Astrocyte (in vitro differentiated cells and primary cell): ENCODE results near the gene MRPL53. TPM values are rescaled to one million over a fixed set of nuclear protein-coding genes. Genes with fewer than 3 reads are reported as not detected.

Experiments
- DNase-seq: peaks from one replicate; pipeline ENCODE4 v3.0.0-alpha.2; 2010; ENCODE audit warnings: low read depth
- FAIRE-seq: peaks from 2 replicates; lab custom pipeline; 2011; peaks lifted over from hg19 to GRCh38; lab: Jason Lieb, UNC
- H2AFZ ChIP-seq: 2 replicates; pipeline ENCODE4 v1.6.0; 2012; ENCODE audit warnings: low read depth, low read length, inconsistent platforms
- H3K27ac ChIP-seq: 2 replicates; pipeline ENCODE4 v1.5.1; 2011; ENCODE audit warnings: low read depth, low read length, inconsistent platforms
- H3K27me3 ChIP-seq: 2 replicates; pipeline ENCODE4 v1.6.0; 2011; ENCODE audit warnings: low read length, inconsistent platforms; ENCODE audit not compliant: insufficient read depth
- H3K36me3 ChIP-seq: 2 replicates; pipeline ENCODE4 v1.5.1; 2011; ENCODE audit warnings: low read length, inconsistent platforms; ENCODE audit not compliant: insufficient read depth
- H3K4me1 ChIP-seq: 2 replicates; pipeline ENCODE4 v1.5.1; 2011; ENCODE audit warnings: low read length, inconsistent platforms; ENCODE audit not compliant: insufficient read depth
- H3K4me2 ChIP-seq: 2 replicates; pipeline ENCODE4 v1.6.0; 2012; ENCODE audit warnings: low read length, inconsistent platforms
- H3K4me3 ChIP-seq: 2 replicates; pipeline ENCODE4 v1.5.1; 2011; ENCODE audit warnings: low read depth, mild to moderate bottlenecking, low read length, inconsistent platforms; ENCODE audit not compliant: insufficient read depth
- H3K79me2 ChIP-seq: 2 replicates; pipeline ENCODE4 v1.6.0; 2012; ENCODE audit warnings: mild to moderate bottlenecking, low read length, inconsistent platforms; ENCODE audit not compliant: insufficient read depth
- H3K9ac ChIP-seq: 2 replicates; pipeline ENCODE4 v1.6.0; 2012; ENCODE audit warnings: mild to moderate bottlenecking, low read length, inconsistent platforms
- H3K9me3 ChIP-seq: 2 replicates; pipeline ENCODE4 v1.5.1; 2012; ENCODE audit warnings: low read depth, mild to moderate bottlenecking, low read length, inconsistent platforms; ENCODE audit not compliant: insufficient read depth
- H4K20me1 ChIP-seq: 2 replicates; pipeline ENCODE4 v1.6.0; 2012; ENCODE audit warnings: low read length, inconsistent platforms; ENCODE audit not compliant: insufficient read depth
- H3K27ac Mint-ChIP-seq: one replicate; pipeline ENCODE4 v1.8.0; 2021; ENCODE audit warnings: mild to moderate bottlenecking, mixed read lengths; ENCODE audit not compliant: unreplicated experiment
- H3K27me3 Mint-ChIP-seq: one replicate; pipeline ENCODE4 v1.8.0; 2021; ENCODE audit warnings: low read depth, mixed read lengths; ENCODE audit not compliant: unreplicated experiment
- H3K36me3 Mint-ChIP-seq: one replicate; pipeline ENCODE4 v1.8.0; 2021; ENCODE audit warnings: low read depth, mixed read lengths; ENCODE audit not compliant: unreplicated experiment
- H3K4me1 Mint-ChIP-seq: one replicate; pipeline ENCODE4 v1.8.0; 2021; ENCODE audit warnings: low read depth, mixed read lengths; ENCODE audit not compliant: unreplicated experiment
- H3K4me3 Mint-ChIP-seq: one replicate; pipeline ENCODE4 v1.8.0; 2021; ENCODE audit warnings: mild to moderate bottlenecking, moderate library complexity, mixed read lengths; ENCODE audit not compliant: unreplicated experiment
- H3K9me3 Mint-ChIP-seq: one replicate; pipeline ENCODE4 v1.8.0; 2021; ENCODE audit warnings: mild to moderate bottlenecking, mixed read lengths; ENCODE audit not compliant: unreplicated experiment
- EZH2 ChIP-seq: IDR thresholded peaks from 2 replicates; pipeline ENCODE4 v1.6.1; 2012; ENCODE audit warnings: mild to moderate bottlenecking, low read length, inconsistent platforms; ENCODE audit not compliant: insufficient read depth
- total RNA-seq: library from RNA; stranded (reverse); gene quantifications from 2 replicates; pipeline ENCODE4 v1.2.1, GENCODE V29; 2021
- TF ChIP-seq, protein P1 (sequence below): IDR thresholded peaks from 2 replicates; pipeline ENCODE4 v1.5.1; 2011; ENCODE audit warnings: low read depth, mild to moderate bottlenecking, inconsistent platforms, low read length, moderate library complexity; ENCODE audit not compliant: insufficient read depth

MRPL53 gene
- total RNA-seq, 1 donor from 2014 or later, result 50.6 TPM

GRCh38 chr2:74439803-74440377 is 32.6 kb downstream of the MRPL53 start:
- Histone ChIP-seq H3K36me3 (no peaks in the 10 kb centered on the region), H3K79me2 (peaks cover 30% of the 10 kb centered on the region), H3K9me3 (no peaks in the 10 kb centered on the region), H3K4me3 (peak overlapping the region; percentile 75), H3K4me2 (peak overlapping the region; percentile 96), H3K27me3 (peaks cover 10% of the 10 kb centered on the region), H3K4me1 (peaks cover 50% of the 10 kb centered on the region), H3K27ac (peak overlapping the region; percentile 27), H3K9ac (peak overlapping the region; percentile 81), H4K20me1 (peaks cover 36% of the 10 kb centered on the region), H2AFZ (peak overlapping the region; percentile 80)
- peaks cover 1% of the 10 kb centered on the region for H3K27me3 Mint-ChIP-seq
- H3K36me3 Mint-ChIP-seq, result peaks cover 6% of the 10 kb centered on the region
- TF ChIP-seq, protein P1, sequence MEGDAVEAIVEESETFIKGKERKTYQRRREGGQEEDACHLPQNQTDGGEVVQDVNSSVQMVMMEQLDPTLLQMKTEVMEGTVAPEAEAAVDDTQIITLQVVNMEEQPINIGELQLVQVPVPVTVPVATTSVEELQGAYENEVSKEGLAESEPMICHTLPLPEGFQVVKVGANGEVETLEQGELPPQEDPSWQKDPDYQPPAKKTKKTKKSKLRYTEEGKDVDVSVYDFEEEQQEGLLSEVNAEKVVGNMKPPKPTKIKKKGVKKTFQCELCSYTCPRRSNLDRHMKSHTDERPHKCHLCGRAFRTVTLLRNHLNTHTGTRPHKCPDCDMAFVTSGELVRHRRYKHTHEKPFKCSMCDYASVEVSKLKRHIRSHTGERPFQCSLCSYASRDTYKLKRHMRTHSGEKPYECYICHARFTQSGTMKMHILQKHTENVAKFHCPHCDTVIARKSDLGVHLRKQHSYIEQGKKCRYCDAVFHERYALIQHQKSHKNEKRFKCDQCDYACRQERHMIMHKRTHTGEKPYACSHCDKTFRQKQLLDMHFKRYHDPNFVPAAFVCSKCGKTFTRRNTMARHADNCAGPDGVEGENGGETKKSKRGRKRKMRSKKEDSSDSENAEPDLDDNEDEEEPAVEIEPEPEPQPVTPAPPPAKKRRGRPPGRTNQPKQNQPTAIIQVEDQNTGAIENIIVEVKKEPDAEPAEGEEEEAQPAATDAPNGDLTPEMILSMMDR, result no peak
- no peak for TF ChIP-seq EZH2
- peak overlapping the region; percentile 90 for H3K4me3 Mint-ChIP-seq
- H3K27ac Mint-ChIP-seq, result peak overlapping the region; percentile 88
- DNase-seq, result no peak
- H3K4me1 Mint-ChIP-seq, result peaks cover 30% of the 10 kb centered on the region
- no peaks in the 10 kb centered on the region for H3K9me3 Mint-ChIP-seq
- FAIRE-seq, result no peak

- Histone ChIP-seq H3K4me1 (peaks cover 46% of the 10 kb centered on the region), H3K4me3 (peak overlapping the region; percentile 75), H3K36me3 (no peaks in the 10 kb centered on the region), H3K9ac (peak overlapping the region; percentile 81), H3K79me2 (peaks cover 30% of the 10 kb centered on the region), H3K4me2 (peak overlapping the region; percentile 96), H3K9me3 (no peaks in the 10 kb centered on the region), H3K27ac (no peak overlapping the region), H3K27me3 (peaks cover 10% of the 10 kb centered on the region), H4K20me1 (peaks cover 38% of the 10 kb centered on the region), H2AFZ (peak overlapping the region; percentile 80)
- Mint-ChIP-seq H3K36me3 (peaks cover 6% of the 10 kb centered on the region), H3K4me1 (peaks cover 25% of the 10 kb centered on the region), H3K27ac (peak overlapping the region; percentile 88), H3K4me3 (peak overlapping the region; percentile 90), H3K27me3 (peaks cover 1% of the 10 kb centered on the region), H3K9me3 (no peaks in the 10 kb centered on the region)
- DNase-seq (no peak), FAIRE-seq (no peak)
- TF ChIP-seq, protein P1, result no peak
- no peak for TF ChIP-seq EZH2
Measured at GRCh38 chr2:74439373-74439772, 33.1 kb downstream of the MRPL53 start.

DNA sequence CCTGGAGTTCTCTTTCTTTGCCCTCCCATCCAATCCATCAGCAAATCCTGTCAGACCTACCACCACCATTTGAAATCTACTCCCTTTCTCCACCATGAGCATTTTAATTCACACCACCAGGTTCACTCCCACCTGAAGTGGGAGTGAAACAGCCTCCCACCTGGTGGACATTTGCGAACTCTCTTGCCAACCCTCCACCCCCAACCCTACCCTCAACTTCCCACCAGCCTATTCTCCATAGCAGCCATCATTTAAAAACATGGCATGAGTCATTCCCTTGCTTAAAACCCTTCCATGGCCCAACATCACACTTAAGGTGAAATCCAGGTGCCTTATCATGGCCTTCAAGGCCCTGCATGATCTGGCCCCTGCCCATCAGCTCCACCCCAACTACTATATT is 34.2 kb downstream of the MRPL53 start:
- peaks cover 10% of the 10 kb centered on the region for H3K27me3 ChIP-seq
- no peak overlapping the region for H2AFZ ChIP-seq
- no peak overlapping the region for H3K9ac ChIP-seq
- H4K20me1 ChIP-seq, result peaks cover 38% of the 10 kb centered on the region
- DNase-seq (no peak), FAIRE-seq (no peak)
- H3K36me3 ChIP-seq, result no peaks in the 10 kb centered on the region
- H3K4me1 ChIP-seq, result peaks cover 39% of the 10 kb centered on the region
- no peaks in the 10 kb centered on the region for H3K9me3 ChIP-seq
- H3K4me3 Mint-ChIP-seq, result peak overlapping the region; percentile 90
- peak overlapping the region; percentile 29 for H3K4me2 ChIP-seq
- peak overlapping the region; percentile 41 for H3K27ac Mint-ChIP-seq
- H3K27me3 Mint-ChIP-seq, result peaks cover 1% of the 10 kb centered on the region
- H3K27ac ChIP-seq, result no peak overlapping the region
- H3K4me3 ChIP-seq, result no peak overlapping the region
- H3K36me3 Mint-ChIP-seq, result peaks cover 6% of the 10 kb centered on the region
- TF ChIP-seq, protein P1, result no peak
- H3K4me1 Mint-ChIP-seq, result peaks cover 24% of the 10 kb centered on the region
- H3K79me2 ChIP-seq, result peaks cover 30% of the 10 kb centered on the region
- no peaks in the 10 kb centered on the region for H3K9me3 Mint-ChIP-seq
